GM04504 (cell line): ENCODE results near the gene ZIM2.

Source experiments
- DNase-seq: peaks from one replicate; pipeline ENCODE4 v3.0.0-alpha.2; 2012; ENCODE audit warnings: low read depth

ZIM2 gene

GRCh38 chr19:56838909-56839651 lies 1.4 kb downstream of the ZIM2 start:
- DNase-seq = no peak

DNA sequence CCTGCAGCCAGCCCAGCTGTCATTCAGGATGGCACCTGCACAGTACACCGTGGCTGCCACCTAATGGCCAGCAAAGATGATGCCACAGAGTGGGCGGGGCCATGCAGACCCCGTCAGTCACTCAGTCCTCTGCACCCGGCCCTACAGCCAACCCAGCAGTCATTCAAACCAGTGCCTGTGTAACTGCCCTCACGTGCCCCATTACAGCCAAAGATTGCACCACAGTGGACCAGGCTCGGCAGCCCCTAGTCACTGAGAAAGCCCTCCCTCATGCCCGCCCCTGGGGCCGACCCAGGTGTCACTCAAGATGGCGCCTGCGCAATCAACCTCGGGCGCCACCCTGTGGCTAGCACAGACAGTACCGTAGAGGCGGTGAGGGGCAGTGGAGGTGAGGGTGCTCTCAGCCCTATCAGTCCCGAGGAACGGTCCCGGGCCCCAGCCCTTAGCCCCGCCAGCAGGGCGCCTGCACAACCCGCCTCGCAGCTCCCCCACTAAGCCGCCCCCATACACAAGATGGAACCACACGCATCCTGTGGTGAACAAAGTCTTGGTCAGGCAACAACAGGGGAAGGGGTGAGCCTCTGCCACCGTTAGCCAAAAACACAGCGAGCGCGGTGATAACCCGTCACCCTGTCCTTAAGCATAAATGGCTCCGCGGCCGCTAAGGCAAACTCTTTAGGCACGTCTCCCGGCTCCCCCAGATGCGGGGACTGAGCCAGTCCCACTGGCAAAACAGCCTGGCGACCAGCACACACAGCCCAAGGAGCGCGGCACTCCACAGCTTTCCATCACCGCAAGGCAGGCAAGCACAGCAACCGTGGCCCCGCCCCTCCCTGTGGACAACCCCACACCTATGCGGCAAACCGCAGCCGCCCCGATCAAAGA lies 2.3 kb downstream of the ZIM2 start:
- DNase-seq = no peak

DNA sequence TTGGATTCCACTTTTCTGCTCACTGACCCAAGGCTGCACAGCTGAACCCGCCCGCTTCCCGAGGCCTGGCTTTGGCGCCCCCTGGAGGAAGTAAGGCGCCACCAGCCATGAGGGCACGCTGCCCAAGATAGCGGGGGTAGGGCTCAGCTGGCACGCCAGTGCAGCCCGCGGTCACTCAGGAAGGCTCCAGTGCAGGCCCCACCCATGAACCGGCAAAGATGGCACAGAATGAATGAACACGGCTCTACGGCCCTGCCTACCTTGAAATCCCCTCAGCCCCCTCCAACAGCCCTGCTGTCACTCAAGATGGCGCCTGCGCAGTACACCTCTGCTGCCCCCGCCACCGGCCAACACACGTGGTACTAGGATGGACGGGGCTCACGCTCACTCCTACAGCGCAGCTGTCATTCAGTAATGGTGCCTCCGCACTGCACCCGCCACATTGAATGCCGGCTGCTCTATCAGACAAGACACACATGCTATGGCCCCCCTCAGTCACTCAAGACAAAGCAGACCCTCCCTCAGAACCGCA lies 3.0 kb downstream of the ZIM2 start:
- DNase-seq = no peak

- DNase-seq = no peak
Observed at GRCh38 chr19:56837004-56837403, 3.5 kb downstream of the ZIM2 start.

DNA sequence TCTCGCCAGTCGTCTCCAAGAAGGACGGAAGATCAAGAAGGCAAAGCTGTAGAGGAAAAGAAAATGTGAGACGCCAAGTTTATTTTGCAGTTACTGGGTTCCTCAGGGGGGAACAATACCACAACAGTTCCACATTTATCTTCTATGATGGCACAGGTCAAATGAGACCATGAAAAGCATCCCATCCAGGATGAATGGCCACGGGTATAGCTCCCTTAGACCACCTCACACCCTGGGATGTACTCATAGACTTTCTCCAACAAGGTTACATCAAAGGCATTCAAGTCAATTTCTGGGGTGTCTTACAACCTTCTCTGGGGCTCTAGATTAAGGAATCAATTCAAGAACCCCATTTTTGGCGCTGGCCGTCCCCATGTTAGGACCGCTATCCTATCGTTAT lies 4.5 kb downstream of the ZIM2 start:
- no peak for DNase-seq

GRCh38 chr19:56835401-56835800 lies 5.1 kb downstream of the ZIM2 start:
- DNase-seq = no peak

- DNase-seq = no peak
Observed at GRCh38 chr19:56834564-56835375, 5.8 kb downstream of the ZIM2 start.

GRCh38 chr19:56832352-56832928 lies 8.1 kb downstream of the ZIM2 start:
- no peak for DNase-seq

GRCh38 chr19:56831255-56831654 lies 9.3 kb downstream of the ZIM2 start:
- DNase-seq = no peak

GRCh38 chr19:56829596-56829995 lies 10.9 kb downstream of the ZIM2 start:
- no peak for DNase-seq

DNA sequence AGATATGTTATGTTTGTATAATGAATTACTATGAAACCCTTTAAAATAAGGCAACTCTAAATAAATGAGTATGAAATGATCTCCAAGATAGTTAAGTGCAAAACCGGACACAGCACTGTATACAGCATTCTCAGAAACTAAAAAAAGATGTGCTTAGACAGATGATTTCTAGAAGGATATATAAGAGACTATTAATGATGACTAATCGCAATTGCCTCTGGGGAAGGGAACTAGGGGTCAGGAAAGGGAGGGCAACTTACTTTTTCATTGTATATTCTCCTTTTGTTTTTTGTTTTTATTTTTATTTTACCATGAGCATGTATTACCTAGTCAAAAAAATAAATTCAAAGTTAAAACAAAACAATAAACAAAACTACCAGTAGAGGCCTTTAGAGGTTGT lies 12.8 kb downstream of the ZIM2 start:
- no peak for DNase-seq

DNA sequence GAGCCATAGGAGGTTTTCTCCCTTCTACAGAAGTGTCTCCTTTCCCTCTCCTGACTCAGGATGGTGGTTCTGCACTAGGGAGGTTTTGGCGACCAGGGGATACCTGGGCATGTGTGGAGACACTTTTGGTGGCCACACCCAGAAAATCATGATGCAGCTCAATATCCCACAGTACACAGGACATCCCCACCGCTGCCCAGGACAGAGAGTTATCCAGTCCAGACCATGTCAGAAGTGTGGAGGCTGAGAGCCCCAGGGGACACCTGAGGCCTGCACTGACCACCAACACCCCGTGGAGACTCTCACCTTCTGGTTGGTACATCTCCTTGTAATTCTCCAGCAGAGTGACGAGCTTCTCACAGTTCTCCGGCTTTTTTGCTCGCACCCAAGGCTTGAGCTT lies 16.6 kb downstream of the ZIM2 start:
- DNase-seq = no peak

GRCh38 chr19:56823417-56823816 lies 17.1 kb downstream of the ZIM2 start:
- no peak for DNase-seq

- no peak for DNase-seq
Observed at GRCh38 chr19:56822755-56823154, 17.8 kb downstream of the ZIM2 start.

- DNase-seq = no peak
Observed at GRCh38 chr19:56821675-56822074, 18.9 kb downstream of the ZIM2 start.

- no peak for DNase-seq
Observed at GRCh38 chr19:56821209-56821608, 19.3 kb downstream of the ZIM2 start.

DNA sequence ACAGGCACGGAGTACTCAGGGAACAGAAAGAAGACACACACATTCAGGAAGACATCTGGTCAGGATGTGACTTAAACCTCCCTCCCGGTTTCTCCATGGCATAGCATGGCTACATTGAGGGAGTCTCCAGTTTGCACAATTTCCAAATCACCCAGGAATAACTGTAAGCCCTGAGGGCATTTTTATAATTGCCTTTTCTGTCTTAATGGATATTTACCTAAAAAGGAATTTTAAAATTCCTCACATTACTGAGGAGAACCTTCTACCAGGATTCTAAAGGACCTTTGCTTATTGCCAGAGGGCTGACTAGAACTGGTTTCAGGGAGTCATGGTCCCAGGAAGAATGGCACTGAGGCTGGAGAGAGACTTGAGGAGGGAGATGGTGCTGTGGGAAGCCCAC lies 21.4 kb downstream of the ZIM2 start:
- no peak for DNase-seq

DNA sequence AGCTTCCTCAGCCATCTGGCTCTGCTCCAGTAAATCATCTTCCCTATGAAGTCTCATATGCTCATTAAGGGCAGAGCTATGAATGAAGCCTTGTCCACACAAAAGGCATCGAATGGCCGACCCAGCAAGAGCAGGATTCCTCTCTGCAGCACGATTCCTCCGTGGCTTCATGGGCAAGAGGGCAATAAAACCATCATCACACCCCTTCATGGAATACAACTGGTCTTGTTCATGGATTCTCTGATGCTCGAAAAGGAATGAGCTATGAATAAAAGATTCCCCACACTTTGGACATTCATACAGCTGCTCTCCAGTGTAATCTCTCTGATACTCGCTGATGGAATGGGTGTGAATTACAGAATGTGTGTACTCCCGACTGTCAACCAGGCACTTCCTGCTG lies 25.9 kb downstream of the ZIM2 start:
- no peak for DNase-seq

- DNase-seq = no peak
Observed at GRCh38 chr19:56813531-56813930, 27.0 kb downstream of the ZIM2 start.

GRCh38 chr19:56811480-56811879 lies 29.0 kb downstream of the ZIM2 start:
- DNase-seq = no peak

DNA sequence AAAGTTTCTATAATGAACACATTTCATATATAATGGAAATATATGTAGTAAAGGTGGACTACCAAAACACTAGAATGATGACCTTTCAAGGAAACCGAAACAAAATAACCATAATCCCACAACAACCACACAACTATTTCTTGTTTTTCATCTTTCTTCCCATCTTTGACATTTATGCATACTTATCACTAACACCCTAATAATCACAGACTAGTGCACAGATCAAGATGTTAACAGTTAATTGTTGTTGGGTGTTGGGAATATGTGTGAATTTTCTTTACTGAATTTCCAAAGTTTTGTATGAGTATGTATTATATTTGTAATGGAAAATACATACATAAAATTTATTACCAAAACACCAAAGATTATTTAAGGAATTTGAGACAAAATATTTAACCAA lies 30.3 kb downstream of the ZIM2 start:
- DNase-seq = no peak
